Chondrocyte (in vitro differentiated cells): Measurements from ENCODE around the gene SASH3. TPM values are rescaled to one million over a fixed set of nuclear protein-coding genes. Genes with fewer than 3 reads are reported as not detected.
A peak's percentile ranks its signal among the peaks of the same experiment; 100 is the strongest.

Source experiments
- DNase-seq: peaks from one replicate; pipeline ENCODE4 v3.0.0; 2021; ENCODE audit warnings: mixed read lengths, low spot score
- H3K27ac Mint-ChIP-seq: one replicate; pipeline ENCODE4 v1.8.0; 2021; ENCODE audit warnings: mild to moderate bottlenecking, moderate library complexity, mixed read lengths; ENCODE audit not compliant: unreplicated experiment
- H3K27me3 Mint-ChIP-seq: 2 replicates; pipeline ENCODE4 v1.8.0; 2021; ENCODE audit warnings: low read depth, mixed read lengths
- H3K36me3 Mint-ChIP-seq: 2 replicates; pipeline ENCODE4 v1.8.0; 2021; ENCODE audit warnings: low read depth, mixed read lengths
- H3K4me1 Mint-ChIP-seq: 2 replicates; pipeline ENCODE4 v1.8.0; 2021; ENCODE audit warnings: low read depth, mild to moderate bottlenecking, mixed read lengths
- H3K4me3 Mint-ChIP-seq: one replicate; pipeline ENCODE4 v1.8.0; 2021; ENCODE audit warnings: mild to moderate bottlenecking, moderate library complexity, mixed read lengths; ENCODE audit not compliant: unreplicated experiment
- H3K9me3 Mint-ChIP-seq: 2 replicates; pipeline ENCODE4 v1.8.0; 2021; ENCODE audit warnings: low read depth, mixed read lengths
- long read RNA-seq: library from polyadenylated mRNA; stranded (forward); transcript quantifications from one replicate; pipeline ENCODE4 v2.0.0, GENCODE V29; 2021
- total RNA-seq: library from RNA; stranded (reverse); gene quantifications from 3 replicates; pipeline ENCODE4 v1.2.1, GENCODE V29; 2021
- TF ChIP-seq, protein P1 (sequence below): fragments of 200-600 bp; sonication (generic); IDR thresholded peaks from 2 replicates; pipeline ENCODE4 v1.5.0; 2021; ENCODE audit warnings: antibody characterized with exemption, mild to moderate bottlenecking, moderate library complexity

SASH3 gene
- total RNA-seq: not detected in 3 replicates
- long read RNA-seq: 0 reads

DNA sequence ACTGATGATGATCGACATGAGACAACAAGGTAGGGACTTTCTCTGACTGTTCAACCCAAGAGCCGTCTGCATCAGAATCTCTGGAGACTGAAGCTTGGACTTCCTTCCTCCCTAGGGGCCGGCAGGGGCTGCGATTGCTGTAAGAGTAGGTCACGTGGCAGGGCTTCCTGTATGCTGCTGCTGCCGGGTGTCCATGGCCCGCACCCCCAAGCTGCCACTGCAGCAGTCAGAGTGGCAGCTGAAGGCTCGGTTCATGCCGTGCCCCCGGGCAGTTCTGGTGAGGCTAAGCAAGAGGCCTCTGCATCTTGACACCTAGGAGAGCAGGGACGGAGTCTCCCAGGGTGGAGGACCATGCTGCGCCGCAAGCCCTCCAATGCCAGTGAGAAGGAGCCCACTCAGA, at the start of gene SASH3:
SASH3 (plus strand) TSS at position 203 of the 400 bp plus-strand sequence; CDS start at position 352, 149 bp downstream.
- H3K4me1 Mint-ChIP-seq: no peaks in the 10 kb centered on the region
- TF ChIP-seq, protein P1, sequence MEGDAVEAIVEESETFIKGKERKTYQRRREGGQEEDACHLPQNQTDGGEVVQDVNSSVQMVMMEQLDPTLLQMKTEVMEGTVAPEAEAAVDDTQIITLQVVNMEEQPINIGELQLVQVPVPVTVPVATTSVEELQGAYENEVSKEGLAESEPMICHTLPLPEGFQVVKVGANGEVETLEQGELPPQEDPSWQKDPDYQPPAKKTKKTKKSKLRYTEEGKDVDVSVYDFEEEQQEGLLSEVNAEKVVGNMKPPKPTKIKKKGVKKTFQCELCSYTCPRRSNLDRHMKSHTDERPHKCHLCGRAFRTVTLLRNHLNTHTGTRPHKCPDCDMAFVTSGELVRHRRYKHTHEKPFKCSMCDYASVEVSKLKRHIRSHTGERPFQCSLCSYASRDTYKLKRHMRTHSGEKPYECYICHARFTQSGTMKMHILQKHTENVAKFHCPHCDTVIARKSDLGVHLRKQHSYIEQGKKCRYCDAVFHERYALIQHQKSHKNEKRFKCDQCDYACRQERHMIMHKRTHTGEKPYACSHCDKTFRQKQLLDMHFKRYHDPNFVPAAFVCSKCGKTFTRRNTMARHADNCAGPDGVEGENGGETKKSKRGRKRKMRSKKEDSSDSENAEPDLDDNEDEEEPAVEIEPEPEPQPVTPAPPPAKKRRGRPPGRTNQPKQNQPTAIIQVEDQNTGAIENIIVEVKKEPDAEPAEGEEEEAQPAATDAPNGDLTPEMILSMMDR: no peak
- H3K27ac Mint-ChIP-seq: no peak within 1 kb of the TSS
- H3K36me3 Mint-ChIP-seq: no peaks in the 10 kb centered on the region
- DNase-seq: peak; percentile 77
- no peak within 1 kb of the TSS for H3K4me3 Mint-ChIP-seq
- peaks cover 2% of the 10 kb centered on the region for H3K9me3 Mint-ChIP-seq
- H3K27me3 Mint-ChIP-seq: peaks cover 8% of the 10 kb centered on the region

DNA sequence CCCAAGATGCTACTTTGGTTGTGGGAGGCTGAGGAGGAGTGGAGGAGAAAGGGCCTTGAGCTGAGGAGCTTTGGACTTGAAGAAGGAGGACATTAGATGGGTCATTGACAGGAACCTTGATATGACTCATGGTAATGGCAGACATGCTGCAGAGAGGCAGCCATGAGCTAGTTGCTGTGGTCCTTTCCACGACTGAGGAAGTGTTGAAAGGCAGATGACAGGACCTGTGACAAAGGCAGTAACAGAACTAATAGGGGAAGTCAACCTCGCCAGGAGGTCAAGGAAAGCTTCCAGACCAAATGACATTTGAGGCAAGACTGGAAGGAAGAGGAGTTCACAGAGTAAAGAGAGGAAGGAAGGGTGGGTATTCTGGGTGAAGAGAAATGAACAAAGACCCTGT, 48.5 kb upstream of the SASH3 start:
- peaks cover 11% of the 10 kb centered on the region for H3K27me3 Mint-ChIP-seq
- no peaks in the 10 kb centered on the region for H3K4me1 Mint-ChIP-seq
- TF ChIP-seq, protein P1: no peak
- no peak for DNase-seq
- no peaks in the 10 kb centered on the region for H3K36me3 Mint-ChIP-seq
- peaks cover 2% of the 10 kb centered on the region for H3K9me3 Mint-ChIP-seq
- H3K4me3 Mint-ChIP-seq: no peak overlapping the region
- H3K27ac Mint-ChIP-seq: no peak overlapping the region

- Mint-ChIP-seq H3K36me3 (no peaks in the 10 kb centered on the region), H3K27me3 (peaks cover 11% of the 10 kb centered on the region), H3K4me1 (peaks cover 1% of the 10 kb centered on the region), H3K27ac (no peak overlapping the region), H3K4me3 (no peak overlapping the region), H3K9me3 (peaks cover 2% of the 10 kb centered on the region)
- DNase-seq: no peak
- TF ChIP-seq, protein P1: no peak
Observed at GRCh38 chrX:129732857-129733256, 46.9 kb upstream of the SASH3 start.

GRCh38 chrX:129733335-129733734, 46.4 kb upstream of the SASH3 start:
- peaks cover 6% of the 10 kb centered on the region for H3K4me1 Mint-ChIP-seq
- no peak for DNase-seq
- no peak overlapping the region for H3K27ac Mint-ChIP-seq
- H3K36me3 Mint-ChIP-seq: no peaks in the 10 kb centered on the region
- H3K9me3 Mint-ChIP-seq: peaks cover 2% of the 10 kb centered on the region
- TF ChIP-seq, protein P1: no peak
- H3K4me3 Mint-ChIP-seq: no peak overlapping the region
- H3K27me3 Mint-ChIP-seq: peaks cover 11% of the 10 kb centered on the region

- H3K27ac Mint-ChIP-seq: no peak overlapping the region
- H3K36me3 Mint-ChIP-seq: no peaks in the 10 kb centered on the region
- peaks cover 18% of the 10 kb centered on the region for H3K4me1 Mint-ChIP-seq
- peaks cover 7% of the 10 kb centered on the region for H3K27me3 Mint-ChIP-seq
- no peak for DNase-seq
- TF ChIP-seq, protein P1: no peak
- H3K9me3 Mint-ChIP-seq: peaks cover 2% of the 10 kb centered on the region
- no peak overlapping the region for H3K4me3 Mint-ChIP-seq
Observed at GRCh38 chrX:129736491-129736890, 43.3 kb upstream of the SASH3 start.
